Lower leg skin (tissue), 3 donors: ENCODE results near the gene HES1.

Experiments
- POLR2A ChIP-seq, 2 donors: fragments of 450-650 bp; IDR thresholded peaks; one replicate each; pipeline ENCODE4 v1.6.1; 2016 to 2017; ENCODE audit warnings: antibody characterized with exemption in 2 of 2, mild to moderate bottlenecking in 1 of 2, moderate library complexity in 1 of 2
- TF ChIP-seq, protein P1 (sequence below), 3 donors: fragments of 450-650 bp; IDR thresholded peaks; one replicate each; pipeline ENCODE4 v1.5.1; 2016; ENCODE audit warnings: antibody characterized with exemption in 3 of 3, mild to moderate bottlenecking in 3 of 3, moderate library complexity in 2 of 3

DNA sequence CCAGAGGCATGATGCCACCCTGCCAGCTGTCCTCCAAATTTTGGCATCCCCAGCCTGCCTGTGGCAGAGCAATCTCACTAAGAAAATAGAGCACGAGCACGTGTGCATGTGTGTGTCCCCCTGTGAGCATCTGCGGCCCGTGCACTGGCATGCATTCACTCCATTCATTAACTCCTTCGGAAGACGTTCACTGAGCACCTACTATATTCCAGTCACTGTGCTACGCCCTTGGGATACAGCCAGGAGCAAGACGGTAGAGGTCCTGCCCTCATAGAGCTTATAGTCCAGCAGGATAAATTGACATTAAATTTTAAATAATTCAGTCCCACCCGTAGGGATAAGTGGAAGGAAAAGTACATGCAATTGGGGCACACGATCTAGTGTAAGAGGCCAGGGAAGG, 40.0 kb upstream of the HES1 start:
- no peak for TF ChIP-seq POLR2A (IDR thresholded peaks at IDR 0.05)
- TF ChIP-seq, protein P1, sequence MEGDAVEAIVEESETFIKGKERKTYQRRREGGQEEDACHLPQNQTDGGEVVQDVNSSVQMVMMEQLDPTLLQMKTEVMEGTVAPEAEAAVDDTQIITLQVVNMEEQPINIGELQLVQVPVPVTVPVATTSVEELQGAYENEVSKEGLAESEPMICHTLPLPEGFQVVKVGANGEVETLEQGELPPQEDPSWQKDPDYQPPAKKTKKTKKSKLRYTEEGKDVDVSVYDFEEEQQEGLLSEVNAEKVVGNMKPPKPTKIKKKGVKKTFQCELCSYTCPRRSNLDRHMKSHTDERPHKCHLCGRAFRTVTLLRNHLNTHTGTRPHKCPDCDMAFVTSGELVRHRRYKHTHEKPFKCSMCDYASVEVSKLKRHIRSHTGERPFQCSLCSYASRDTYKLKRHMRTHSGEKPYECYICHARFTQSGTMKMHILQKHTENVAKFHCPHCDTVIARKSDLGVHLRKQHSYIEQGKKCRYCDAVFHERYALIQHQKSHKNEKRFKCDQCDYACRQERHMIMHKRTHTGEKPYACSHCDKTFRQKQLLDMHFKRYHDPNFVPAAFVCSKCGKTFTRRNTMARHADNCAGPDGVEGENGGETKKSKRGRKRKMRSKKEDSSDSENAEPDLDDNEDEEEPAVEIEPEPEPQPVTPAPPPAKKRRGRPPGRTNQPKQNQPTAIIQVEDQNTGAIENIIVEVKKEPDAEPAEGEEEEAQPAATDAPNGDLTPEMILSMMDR (IDR thresholded peaks at IDR 0.05) = no peak
